Measurements from ENCODE around the gene MFNG.

GRCh38 chr22:37442537-37442936, 43.6 kb downstream of the MFNG start:
- no peak for TF ChIP-seq EZH2phosphoT487 (IDR thresholded peaks at IDR 0.05; ENCODE audit: low read depth, severe bottlenecking, unreplicated experiment)
- no peak for TF ChIP-seq EZH2 (IDR thresholded peaks at IDR 0.05; ENCODE audit: borderline replicate concordance)
- no peak for TF ChIP-seq CTCF (IDR thresholded peaks at IDR 0.05; ENCODE audit: poor library complexity)

All from hepatocyte (in vitro differentiated cells).